Activated CD8-positive, alpha-beta memory T cell treated with anti-CD3 and anti-CD28 coated beads, Interleukin-2, amount 50 U/mL, for 24 hours (primary cell): ENCODE results near the gene SYNGR3.
"Not testable (repeated sequence)": the region's sequence is repeated elsewhere in the genome, so short reads cannot be mapped to it uniquely, and the experiment has no call there.

Source experiments
- DNase-seq: peaks from one replicate; pipeline ENCODE4 v3.0.0-alpha.2; 2020; ENCODE audit errors: extremely low read depth

Gene SYNGR3

GRCh38 chr16:2008631-2009163 lies 18.9 kb downstream of the SYNGR3 start:
- DNase-seq: no peak

- DNase-seq: no peak
Observed at GRCh38 chr16:2009164-2009711, 19.5 kb downstream of the SYNGR3 start.

- DNase-seq: no peak
Observed at GRCh38 chr16:2009791-2010510, 20.2 kb downstream of the SYNGR3 start, which contains the start of gene ZNF598. TSS of gene ZNF598 (minus strand) at chr16:2009821.

GRCh38 chr16:2011726-2012125 lies 22.0 kb downstream of the SYNGR3 start:
- not testable (repeated sequence) for DNase-seq

GRCh38 chr16:2013527-2013926 lies 23.8 kb downstream of the SYNGR3 start:
- DNase-seq: no peak

- no peak for DNase-seq
Observed at GRCh38 chr16:2015117-2015946, 25.6 kb downstream of the SYNGR3 start.

- DNase-seq: no peak
Observed at GRCh38 chr16:2015947-2016208, 26.1 kb downstream of the SYNGR3 start.

GRCh38 chr16:2016407-2016922 lies 26.7 kb downstream of the SYNGR3 start:
- no peak for DNase-seq

GRCh38 chr16:2019518-2019920 lies 29.7 kb downstream of the SYNGR3 start, which contains the start of gene NPW:
TSS of gene NPW (plus strand) at chr16:2019785.
- DNase-seq: no peak

- DNase-seq: no peak
Observed at GRCh38 chr16:2019921-2020831, 30.4 kb downstream of the SYNGR3 start.

- no peak for DNase-seq
Observed at GRCh38 chr16:2022723-2023091, 32.9 kb downstream of the SYNGR3 start.

GRCh38 chr16:2023092-2024031 lies 33.6 kb downstream of the SYNGR3 start:
- peak; percentile 77 for DNase-seq

GRCh38 chr16:2024032-2024420 lies 34.3 kb downstream of the SYNGR3 start:
- DNase-seq: no peak

GRCh38 chr16:2025251-2025650 lies 35.5 kb downstream of the SYNGR3 start:
- DNase-seq: no peak

- no peak for DNase-seq
Observed at GRCh38 chr16:2025878-2026460, 36.2 kb downstream of the SYNGR3 start.

- no peak for DNase-seq
Observed at GRCh38 chr16:2026461-2027023, 36.8 kb downstream of the SYNGR3 start, which contains the start of gene NHERF2. TSS of gene NHERF2 (plus strand) at chr16:2026902. CDS start at chr16:2027006, 104 bp downstream.

- no peak for DNase-seq
Observed at GRCh38 chr16:2027024-2028010, 37.5 kb downstream of the SYNGR3 start.

- DNase-seq: no peak
Observed at GRCh38 chr16:2028146-2028545, 38.4 kb downstream of the SYNGR3 start.
